DND-41 (cell line): ENCODE data around the gene IRF1.

ENCODE experiments used
- ATAC-seq: fragments of 200-7000 bp; cut with Tn5 transposase; 3 replicates; pipeline ENCODE4 v1.9.1; 2021; ENCODE audit warnings: low read depth; ENCODE audit not compliant: insufficient read depth
- DNase-seq: peaks from one replicate; pipeline ENCODE4 v3.0.0-alpha.2; 2020
- H2AFZ ChIP-seq: 2 replicates; pipeline ENCODE4 v1.6.0; 2012; ENCODE audit warnings: low read depth, low read length
- H3K27ac ChIP-seq: 2 replicates; pipeline ENCODE4 v1.5.1; 2012; ENCODE audit warnings: low read length, inconsistent platforms
- H3K27me3 ChIP-seq: fragments of 200-600 bp; sonication (generic); 2 replicates; pipeline ENCODE4 v1.6.0; 2012; ENCODE audit warnings: low read length, mild to moderate bottlenecking, inconsistent platforms; ENCODE audit not compliant: insufficient read depth, poor library complexity
- H3K36me3 ChIP-seq: 2 replicates; pipeline ENCODE4 v1.5.1; 2012; ENCODE audit warnings: low read length, inconsistent platforms; ENCODE audit not compliant: insufficient read depth
- H3K4me1 ChIP-seq: 2 replicates; pipeline ENCODE4 v1.5.1; 2012; ENCODE audit warnings: mild to moderate bottlenecking, low read length; ENCODE audit not compliant: insufficient read depth
- H3K4me2 ChIP-seq: 2 replicates; pipeline ENCODE4 v1.6.0; 2012; ENCODE audit warnings: mild to moderate bottlenecking, moderate library complexity, low read length, inconsistent platforms; ENCODE audit not compliant: insufficient read depth
- H3K4me3 ChIP-seq, 2 experiments: fragments of 200-600 bp in 1 of 2; shearing (Covaris generic) in 1 of 2; 2 replicates each; pipeline ENCODE4 v1.5.1; 2012 to 2016; ENCODE audit warnings: inconsistent platforms in 2 of 2, low read length in 2 of 2, mild to moderate bottlenecking in 2 of 2, low read depth in 1 of 2, moderate library complexity in 1 of 2
- H3K79me2 ChIP-seq: 2 replicates; pipeline ENCODE4 v1.6.0; 2012; ENCODE audit warnings: low read length, inconsistent platforms; ENCODE audit not compliant: insufficient read depth
- H3K9ac ChIP-seq: 2 replicates; pipeline ENCODE4 v1.6.0; 2012; ENCODE audit warnings: low read depth, mild to moderate bottlenecking, inconsistent platforms, low read length, moderate library complexity
- H3K9me3 ChIP-seq: 2 replicates; pipeline ENCODE4 v1.5.1; 2012; ENCODE audit warnings: low read length, moderate library complexity, mild to moderate bottlenecking, inconsistent platforms; ENCODE audit not compliant: insufficient read depth, severe bottlenecking
- H4K20me1 ChIP-seq: 2 replicates; pipeline ENCODE4 v1.6.0; 2012; ENCODE audit warnings: low read length; ENCODE audit not compliant: insufficient read depth
- CTCF ChIP-seq: IDR thresholded peaks from 2 replicates; pipeline ENCODE4 v1.5.1; 2012; ENCODE audit warnings: borderline replicate concordance, low read length, moderate library complexity, mild to moderate bottlenecking; ENCODE audit not compliant: poor library complexity, severe bottlenecking; ENCODE audit errors: extremely low read depth
- EZH2 ChIP-seq: IDR thresholded peaks from 3 replicates; pipeline ENCODE4 v1.6.1; 2012; ENCODE audit warnings: borderline replicate concordance, low read depth, mild to moderate bottlenecking, moderate library complexity, low read length, inconsistent platforms; ENCODE audit not compliant: severe bottlenecking

The IRF1 gene

GRCh38 chr5:132458226-132458560 lies 32.4 kb downstream of the IRF1 start:
- Histone ChIP-seq H3K79me2 (peaks cover 94% of the 10 kb centered on the region), H3K9ac (peak overlapping the region; percentile 69), H3K27me3 (no peaks in the 10 kb centered on the region), H2AFZ (no peak overlapping the region), H3K36me3 (peaks cover 84% of the 10 kb centered on the region), H3K9me3 (no peaks in the 10 kb centered on the region), H3K4me1 (peaks cover 100% of the 10 kb centered on the region), H3K27ac (peak overlapping the region; percentile 99), H3K4me2 (peak overlapping the region; percentile 60; the same call in 1 of the 2 replicates), H3K4me3 (no peak overlapping the region), H4K20me1 (peaks cover 5% of the 10 kb centered on the region; the same call in 1 of the 2 replicates)
- TF ChIP-seq EZH2: no peak
- no peak for TF ChIP-seq CTCF
- no peak for DNase-seq
- ATAC-seq: no peak

- peak overlapping the region in 1 of 2 experiments; percentile 31; a peak in 1 of 4 replicates for H3K4me3 ChIP-seq
- ATAC-seq: peak; percentile 83
- H3K79me2 ChIP-seq: peaks cover 94% of the 10 kb centered on the region
- peak overlapping the region; percentile 60 for H3K4me2 ChIP-seq
- peaks cover 5% of the 10 kb centered on the region; the same call in 1 of the 2 replicates for H4K20me1 ChIP-seq
- H2AFZ ChIP-seq: no peak overlapping the region
- H3K36me3 ChIP-seq: peaks cover 83% of the 10 kb centered on the region
- H3K4me1 ChIP-seq: peaks cover 100% of the 10 kb centered on the region
- peak; percentile 92 for DNase-seq
- TF ChIP-seq CTCF (peak; percentile 8), EZH2 (no peak)
- no peaks in the 10 kb centered on the region for H3K27me3 ChIP-seq
- H3K9ac ChIP-seq: peak overlapping the region; percentile 69
- peak overlapping the region; percentile 99 for H3K27ac ChIP-seq
- H3K9me3 ChIP-seq: no peaks in the 10 kb centered on the region
Measured at GRCh38 chr5:132457371-132458225, 33.0 kb downstream of the IRF1 start.

- DNase-seq: peak; percentile 69
- TF ChIP-seq CTCF (no peak), EZH2 (no peak)
- Histone ChIP-seq H3K4me1 (peaks cover 100% of the 10 kb centered on the region), H2AFZ (no peak overlapping the region), H3K4me2 (peak overlapping the region; percentile 60), H3K9me3 (no peaks in the 10 kb centered on the region), H4K20me1 (peaks cover 5% of the 10 kb centered on the region; the same call in 1 of the 2 replicates), H3K79me2 (peaks cover 94% of the 10 kb centered on the region), H3K27me3 (no peaks in the 10 kb centered on the region), H3K9ac (peak overlapping the region; percentile 69), H3K4me3 (peak overlapping the region in 1 of 2 experiments; percentile 31; a peak in 1 of 4 replicates), H3K36me3 (peaks cover 82% of the 10 kb centered on the region), H3K27ac (peak overlapping the region; percentile 99)
- ATAC-seq: peak; percentile 44
Measured at GRCh38 chr5:132456987-132457361, 33.6 kb downstream of the IRF1 start.
